NCI-H2081 (cell line): Measurements from ENCODE around the gene ENKUR.
A peak's percentile ranks its signal among the peaks of the same experiment; 100 is the strongest.
"Not testable (repeated sequence)": the region's sequence is repeated elsewhere in the genome, so short reads cannot be mapped to it uniquely, and the experiment has no call there.

ENCODE experiments used
- DNase-seq, 2 experiments: peaks; one replicate each; lab custom pipeline; 2025; lab: John Stamatoyannopoulos, UW

ENKUR gene

DNA sequence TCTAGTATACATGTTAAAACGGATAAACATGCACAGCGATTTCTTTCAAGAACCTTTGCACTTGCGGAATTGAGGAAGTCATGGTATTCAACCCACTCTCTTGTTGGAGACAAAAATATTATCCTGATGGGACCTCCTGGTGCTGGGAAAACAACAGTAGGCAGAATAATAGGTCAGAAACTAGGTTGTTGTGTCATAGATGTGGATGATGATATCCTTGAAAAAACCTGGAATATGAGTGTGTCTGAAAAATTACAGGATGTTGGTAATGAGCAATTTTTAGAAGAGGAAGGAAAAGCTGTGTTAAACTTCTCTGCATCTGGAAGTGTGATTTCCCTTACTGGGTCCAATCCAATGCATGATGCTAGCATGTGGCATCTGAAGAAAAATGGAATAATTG, 7.3 kb upstream of the ENKUR start:
- no peak for DNase-seq

DNA sequence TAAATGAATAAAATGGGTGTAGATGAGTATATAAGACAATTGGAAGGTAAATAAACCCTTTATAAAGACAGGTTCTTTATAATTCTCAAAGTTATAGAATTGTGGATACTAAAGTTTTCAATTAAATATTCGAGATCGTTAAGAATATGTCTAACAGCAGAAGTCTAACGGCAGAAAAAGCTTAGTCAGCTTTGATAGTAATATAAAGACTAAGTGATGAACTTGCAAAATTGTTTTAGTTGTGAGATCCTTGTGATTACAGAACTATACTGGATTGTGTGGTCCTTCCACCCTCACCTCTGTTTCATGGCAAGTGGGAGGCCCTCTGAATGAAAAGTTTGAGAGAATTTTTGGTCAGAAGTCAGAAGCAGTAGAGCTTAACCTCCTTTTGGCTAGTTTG, 2.7 kb upstream of the ENKUR start:
- DNase-seq = no peak

DNA sequence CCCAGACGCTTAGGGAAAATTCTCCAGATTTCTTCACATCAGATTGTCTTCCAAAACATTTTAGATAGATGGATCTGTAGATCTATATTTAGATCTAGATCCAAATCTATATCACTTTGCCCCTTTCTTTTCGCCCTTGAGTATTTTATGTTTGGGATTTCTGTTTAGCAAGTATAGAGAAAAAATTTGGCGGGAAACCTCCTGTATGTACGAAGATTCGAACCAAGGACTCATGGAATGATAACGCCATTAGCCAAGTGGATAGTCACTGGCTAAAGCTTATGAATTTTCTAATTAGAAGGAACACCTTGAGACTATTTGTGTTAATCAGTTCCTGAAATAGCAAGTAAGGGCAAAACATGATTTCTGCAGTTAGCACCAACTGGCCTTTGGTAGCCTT, 1.7 kb upstream of the ENKUR start:
- DNase-seq = no peak

DNA sequence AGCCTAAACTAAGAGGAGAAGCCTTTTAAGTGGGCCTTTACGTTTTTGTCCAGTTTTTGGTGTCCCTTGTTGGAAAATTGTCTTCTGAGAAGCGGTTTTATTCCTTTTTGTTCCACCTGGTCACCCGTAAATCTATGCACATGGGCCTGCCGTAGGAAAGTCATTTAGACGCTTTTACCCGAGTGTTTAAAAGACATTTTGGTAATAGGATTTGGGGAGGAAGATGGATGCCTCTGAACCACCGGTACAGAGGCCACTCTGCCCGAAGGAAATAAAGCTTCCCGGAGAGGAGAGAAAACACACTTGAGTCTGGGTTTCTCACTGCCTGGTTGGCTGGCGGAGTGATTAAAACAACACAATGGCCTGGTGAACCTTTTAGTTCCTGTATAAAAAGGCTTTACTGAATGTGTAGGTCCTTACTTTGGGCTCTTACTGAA, 1.2 kb upstream of the ENKUR start:
- DNase-seq = peak; percentile 23 to 52

DNA sequence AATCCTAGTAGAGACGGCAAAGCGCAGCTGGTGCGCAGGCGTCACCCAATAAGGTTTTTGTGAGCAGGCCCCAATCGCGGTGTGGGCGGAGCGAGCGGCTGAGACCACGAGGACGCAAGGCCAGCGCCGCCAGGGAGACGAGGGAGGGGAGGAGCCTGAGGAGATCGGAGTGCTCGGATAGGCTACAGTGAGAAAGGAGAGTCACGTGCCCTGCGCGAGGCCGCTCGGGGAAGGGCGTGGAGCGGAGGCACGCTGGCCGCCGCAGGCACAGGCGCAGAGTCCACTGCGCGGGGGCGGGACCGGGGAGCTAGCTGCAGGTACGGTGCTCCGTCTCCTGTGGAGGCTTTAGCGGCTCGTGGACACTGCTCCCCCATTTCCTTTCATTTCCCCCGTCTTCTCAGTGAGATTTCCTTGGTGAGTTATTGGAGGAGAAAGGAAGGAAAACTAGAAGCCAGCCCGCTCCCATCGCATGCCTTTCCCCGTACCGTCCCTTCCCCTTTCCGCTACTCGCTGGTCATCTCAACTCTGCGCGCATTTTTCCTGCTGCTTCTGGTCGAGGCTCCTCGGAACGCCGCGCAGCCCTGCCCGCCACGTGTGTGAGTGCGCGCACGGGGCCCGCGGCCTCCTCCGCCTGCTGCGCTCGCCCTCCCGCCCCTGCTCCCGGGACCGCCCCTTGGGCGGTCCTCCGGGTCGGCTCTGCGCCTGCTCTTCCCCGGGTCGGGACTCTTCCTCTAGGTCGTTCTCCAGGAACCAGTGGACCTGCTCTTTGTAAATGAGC, 607 bp upstream of the ENKUR start, which contains the start of gene THNSL1:
Gene THNSL1 (plus strand): TSS at position 237 of the 778 bp plus-strand sequence. CDS start 6,612 bp downstream, outside the sequence.
- DNase-seq = peak; percentile 96 to 97

DNA sequence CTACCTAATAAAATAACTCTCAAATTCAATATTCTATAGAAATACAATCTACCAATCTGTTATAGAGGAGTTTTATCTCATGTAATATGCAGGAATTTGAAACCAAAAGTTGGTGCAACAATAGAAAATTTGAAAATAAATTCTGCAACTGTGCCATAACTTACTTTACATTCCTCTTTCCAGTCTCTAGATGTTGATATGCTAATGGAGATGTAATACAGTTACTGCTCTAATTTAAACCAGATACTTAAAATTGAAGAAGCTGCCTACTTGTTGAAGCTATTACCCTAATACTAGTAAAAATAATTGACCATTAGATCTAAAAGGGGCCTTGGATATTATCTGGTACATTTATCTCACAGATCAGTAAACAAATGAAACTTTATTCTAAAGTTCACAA, 1.4 kb downstream of the ENKUR start:
- no peak for DNase-seq

DNA sequence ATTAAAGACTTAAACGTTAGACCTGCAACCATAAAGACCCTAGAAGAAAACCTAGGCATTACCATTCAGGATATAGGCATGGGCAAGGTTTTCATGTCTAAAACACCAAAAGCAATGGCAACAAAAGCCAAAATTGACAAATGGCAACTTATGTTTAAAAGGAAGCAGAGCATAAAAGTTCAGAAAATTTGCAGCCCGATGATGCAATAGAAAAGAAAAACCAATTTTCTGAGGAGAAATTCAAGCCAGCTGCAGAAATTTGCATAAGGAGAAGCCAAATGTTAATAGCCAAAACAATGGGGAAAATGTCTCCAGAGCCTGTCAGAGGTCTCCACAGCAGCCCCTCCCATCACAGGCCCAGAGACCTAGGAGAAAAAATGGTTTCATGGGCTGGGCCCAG, 4.4 kb downstream of the ENKUR start:
- DNase-seq = not testable (repeated sequence)

DNA sequence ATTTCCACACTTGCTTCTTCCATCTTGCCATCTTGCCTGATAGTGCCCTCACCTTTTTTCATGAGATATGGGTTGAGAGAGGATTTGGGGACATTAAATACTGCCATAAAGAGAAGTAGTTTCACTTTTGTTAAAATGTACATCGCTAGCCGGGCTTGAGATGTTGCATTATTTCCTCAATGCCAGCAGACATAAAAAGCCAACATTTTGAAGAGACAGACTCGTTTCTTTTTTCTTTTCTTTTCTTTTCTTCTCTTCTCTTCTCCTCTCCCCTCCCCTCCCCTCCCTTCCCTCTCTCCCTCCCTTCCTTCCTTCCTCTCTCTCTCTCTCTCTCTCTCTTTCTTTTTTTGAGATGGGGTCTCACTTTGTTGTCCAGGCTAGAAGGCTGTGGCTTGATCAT, 17.9 kb downstream of the ENKUR start:
- no peak for DNase-seq

DNA sequence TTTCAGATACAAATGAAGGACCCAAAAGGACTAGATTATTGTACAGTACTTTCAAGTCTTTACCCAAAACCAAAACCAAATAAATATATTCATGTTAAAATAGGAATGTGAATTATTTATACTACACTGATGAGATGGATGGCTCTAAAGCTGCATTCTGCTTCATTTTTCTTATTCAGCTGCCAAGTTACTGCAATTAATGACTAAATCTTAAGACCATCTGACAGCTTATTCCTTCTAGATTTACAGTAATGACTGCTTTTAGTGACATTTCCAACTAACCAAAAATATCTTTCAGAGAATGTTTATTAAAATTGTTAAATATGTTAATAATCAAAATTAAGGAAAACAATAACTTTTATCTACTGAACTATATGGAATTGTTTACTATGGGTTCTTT, 20.9 kb downstream of the ENKUR start:
- DNase-seq = no peak

DNA sequence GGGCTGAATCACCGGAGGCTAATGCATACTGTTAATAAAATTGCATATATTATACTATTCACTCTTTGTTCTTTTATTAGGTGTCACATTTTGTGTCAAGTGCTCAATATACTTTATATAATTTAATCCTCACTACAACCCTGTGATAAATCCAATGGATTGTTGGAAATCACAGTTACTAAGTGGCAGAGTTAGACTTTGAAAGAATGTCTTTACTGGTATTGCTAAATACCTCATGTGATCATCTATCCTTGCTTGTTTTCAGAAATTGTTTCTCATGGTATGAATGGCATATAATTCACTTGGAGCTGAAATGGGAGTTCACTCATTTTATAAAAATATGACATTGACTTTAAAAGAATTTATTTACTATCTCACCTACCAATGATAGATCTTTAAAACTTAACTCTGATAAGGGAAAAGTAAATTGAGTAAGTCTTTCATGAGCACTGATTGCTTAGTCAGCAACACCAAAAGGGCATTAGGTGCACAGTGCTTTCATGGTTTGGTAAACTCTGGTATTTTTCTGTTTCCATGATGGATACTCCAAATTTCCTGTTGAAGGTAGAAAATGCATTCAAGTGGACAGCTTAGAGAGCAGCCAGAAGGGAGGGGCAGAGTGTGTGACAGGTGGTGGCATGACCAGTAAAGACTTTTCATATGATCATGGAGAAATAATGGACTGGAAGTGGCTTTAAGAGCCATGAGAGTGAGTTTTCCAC, 22.6 kb downstream of the ENKUR start:
- no peak for DNase-seq

DNA sequence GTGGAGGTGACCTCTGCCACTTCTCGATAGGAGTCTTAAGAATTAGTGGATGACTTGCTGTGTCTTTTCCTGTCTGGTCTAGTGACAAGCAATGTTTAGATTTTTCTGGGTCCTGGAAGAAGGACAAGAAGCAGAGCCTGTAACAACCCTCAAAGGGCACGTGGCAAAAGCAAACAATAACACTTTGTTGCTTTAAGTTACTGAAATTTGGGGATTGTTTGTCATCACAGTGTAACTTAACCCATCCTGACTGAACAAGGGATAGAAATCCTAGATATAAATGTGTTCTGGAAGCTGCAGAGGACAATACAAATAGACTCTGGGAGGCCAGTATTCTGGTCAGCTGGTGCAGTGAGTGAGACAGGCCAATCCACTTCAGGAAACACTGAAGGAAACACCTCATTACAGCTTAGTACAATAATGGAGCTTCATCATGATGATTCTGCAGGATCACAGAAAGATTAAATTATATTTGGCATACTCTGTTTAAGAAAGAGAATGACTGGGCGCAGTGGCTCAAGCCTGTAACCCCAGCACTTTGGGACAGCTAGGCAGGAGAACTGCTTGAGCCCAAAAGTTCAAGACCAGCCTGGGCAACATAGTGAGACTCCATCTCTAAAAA, 23.3 kb downstream of the ENKUR start:
- DNase-seq = no peak

DNA sequence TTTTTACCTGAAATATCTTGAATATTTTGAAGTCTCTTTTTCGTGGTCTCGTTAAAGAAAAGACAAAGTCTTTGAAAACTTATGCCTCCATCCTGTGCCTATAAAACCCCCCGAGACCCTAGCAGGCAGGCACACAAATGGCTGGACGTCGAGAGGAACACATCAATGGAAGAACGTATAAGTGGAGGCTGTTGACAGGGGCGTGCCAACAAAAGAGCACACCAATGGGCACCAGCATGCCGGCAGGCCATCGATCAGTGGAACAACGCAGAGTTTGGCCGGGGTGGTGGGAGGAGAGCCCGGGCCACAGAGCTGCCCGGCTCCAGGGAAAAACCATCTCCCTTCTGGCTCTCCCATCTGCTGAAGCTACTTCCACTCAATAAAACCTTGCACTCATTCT, 24.7 kb downstream of the ENKUR start:
- DNase-seq = no peak

DNA sequence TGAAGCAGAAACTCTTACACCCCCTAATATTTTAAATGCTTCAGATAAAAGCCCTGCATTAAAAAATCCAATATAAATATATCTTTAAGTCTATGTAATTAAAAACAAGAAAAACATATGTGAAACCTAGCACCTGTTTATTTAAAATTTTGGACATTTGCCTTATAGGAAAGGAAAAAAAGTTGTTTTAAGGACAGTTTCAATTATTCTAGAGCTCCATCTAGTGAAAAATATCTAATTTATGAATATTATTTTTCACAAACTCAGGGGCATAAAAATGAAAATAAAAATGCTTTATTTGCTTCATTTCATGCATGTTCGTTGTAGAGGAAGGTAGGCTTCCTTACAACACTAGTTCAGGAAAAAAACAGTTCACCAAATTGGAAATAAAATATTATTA, 26.1 kb downstream of the ENKUR start:
- no peak for DNase-seq

DNA sequence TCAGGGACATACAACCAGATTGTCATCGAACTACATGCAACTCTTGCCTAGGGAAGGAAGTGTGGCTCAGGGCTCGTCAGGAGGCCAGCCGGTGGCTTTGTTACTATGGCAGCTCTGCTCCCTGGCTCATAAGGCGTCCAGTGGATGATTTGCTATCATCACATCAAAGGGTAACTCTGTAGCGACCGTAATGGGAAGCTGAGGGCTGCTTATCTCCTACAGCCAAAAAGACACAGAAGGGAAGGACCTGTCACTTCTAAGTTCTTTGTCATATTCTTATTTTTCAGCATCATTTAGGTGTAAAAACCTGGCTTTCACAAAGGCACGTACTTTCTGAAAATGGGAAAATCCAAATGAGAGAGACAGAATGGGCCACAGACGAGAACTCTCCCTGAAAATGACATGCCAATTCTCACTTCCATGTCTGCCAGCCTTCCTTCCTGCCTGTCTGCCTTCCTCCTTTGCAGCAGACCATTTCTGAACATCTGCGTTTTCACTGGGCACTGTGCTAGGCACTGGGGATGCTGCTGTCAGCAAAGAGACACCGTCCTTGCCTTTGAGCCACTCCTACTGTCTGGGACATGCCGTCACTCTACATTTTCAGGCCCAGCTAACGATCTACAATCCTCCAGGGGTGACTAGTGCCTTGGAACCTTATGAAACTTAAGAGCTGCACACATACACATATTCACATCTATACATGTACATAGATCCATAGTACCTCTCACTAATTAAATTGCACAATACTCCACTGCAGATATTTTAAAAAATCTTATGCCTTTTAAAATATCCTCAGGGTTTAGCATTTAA, 26.9 kb downstream of the ENKUR start:
- no peak for DNase-seq

DNA sequence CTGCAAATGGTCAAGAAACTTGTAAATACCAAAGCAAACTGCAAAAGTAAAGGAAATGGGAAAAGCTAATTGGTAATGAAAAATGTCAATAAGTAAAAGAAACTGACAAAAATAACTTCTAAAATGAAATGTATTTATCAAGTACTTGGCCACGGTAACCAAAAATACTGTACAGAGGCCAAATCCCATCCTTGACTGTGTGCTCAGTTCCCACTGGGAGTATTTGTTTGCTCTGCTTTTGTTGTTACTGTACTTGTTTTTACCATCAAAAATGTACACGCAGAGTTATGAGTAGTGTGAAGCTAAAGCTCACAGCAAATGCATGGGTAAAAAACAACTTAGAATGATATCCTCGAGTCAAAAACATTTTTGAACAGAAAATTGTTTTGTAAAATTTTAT, 31.1 kb downstream of the ENKUR start:
- DNase-seq = peak in 1 of 2 experiments; percentile 6

DNA sequence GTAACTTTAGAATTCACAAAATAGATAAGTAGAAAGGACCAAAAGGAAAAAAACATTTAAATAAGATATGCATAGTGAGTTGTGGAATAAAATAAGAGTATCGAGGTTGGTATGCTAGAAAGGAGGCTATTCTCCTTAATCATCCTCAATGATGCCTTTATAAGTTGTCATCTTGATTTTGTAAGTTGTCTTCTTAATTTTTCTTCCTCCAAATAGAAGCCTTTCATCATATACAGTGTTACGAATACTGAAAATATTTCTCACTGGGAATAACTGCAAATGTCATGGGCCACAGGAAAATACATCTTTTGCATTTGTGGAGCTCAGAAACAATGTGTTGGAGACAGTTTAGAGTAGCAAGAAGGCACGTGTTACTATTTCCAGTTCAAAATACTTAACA, 32.0 kb downstream of the ENKUR start:
- DNase-seq = no peak

DNA sequence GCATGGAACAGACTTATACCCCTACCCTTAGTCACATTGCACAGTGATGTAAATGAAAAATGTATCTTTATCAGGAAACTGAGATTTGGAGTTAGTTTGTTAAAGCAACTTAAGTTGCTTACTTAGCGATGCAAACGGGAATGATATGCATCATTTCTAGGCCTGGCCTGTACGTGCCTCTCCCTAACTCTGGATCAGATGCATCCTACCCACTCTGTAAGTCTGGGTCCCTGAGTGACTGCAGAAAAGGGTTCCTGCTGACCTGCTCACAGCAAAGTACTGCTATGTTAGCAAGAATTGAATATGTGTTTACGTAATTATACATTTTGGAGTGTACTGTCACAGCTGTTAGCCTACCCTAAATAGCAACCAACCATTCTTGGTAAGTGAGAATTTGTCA, 32.8 kb downstream of the ENKUR start:
- no peak for DNase-seq

DNA sequence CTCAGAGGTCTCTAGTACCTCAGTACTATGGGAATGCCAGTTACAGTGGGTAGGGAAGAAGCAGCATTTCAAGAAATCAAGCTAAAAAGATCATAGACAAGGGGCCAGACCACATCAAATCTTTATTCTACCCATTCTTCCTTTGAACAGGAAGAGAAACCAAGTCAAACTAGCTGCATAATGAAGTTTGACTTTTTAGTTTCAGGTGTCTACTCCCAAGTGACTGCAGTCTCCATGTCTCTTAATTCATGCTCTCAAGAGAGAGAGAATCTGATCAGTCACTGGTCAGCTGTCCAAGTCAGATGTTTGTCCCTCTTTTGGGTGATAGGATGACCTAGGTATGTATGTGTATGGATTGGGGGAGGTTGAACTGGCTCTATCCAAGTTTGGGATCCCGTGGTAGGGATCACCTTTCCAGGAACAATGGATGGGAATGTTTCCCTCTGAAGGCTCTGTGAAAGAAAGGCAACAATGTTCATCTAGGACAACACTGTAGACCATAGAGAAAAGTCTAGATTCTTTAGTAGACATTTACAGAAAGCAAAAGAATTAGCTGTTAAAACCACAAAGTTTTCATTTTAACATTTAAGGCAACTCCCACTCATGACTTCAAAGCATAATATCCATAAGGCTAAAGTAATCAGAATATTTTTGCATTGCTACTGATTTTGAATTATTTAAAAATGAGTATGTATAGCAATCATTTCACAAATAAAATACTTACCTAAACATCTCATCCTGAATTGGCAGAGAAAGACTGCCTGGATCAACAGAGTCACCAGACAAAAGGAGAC, 33.4 kb downstream of the ENKUR start:
- DNase-seq = no peak

DNA sequence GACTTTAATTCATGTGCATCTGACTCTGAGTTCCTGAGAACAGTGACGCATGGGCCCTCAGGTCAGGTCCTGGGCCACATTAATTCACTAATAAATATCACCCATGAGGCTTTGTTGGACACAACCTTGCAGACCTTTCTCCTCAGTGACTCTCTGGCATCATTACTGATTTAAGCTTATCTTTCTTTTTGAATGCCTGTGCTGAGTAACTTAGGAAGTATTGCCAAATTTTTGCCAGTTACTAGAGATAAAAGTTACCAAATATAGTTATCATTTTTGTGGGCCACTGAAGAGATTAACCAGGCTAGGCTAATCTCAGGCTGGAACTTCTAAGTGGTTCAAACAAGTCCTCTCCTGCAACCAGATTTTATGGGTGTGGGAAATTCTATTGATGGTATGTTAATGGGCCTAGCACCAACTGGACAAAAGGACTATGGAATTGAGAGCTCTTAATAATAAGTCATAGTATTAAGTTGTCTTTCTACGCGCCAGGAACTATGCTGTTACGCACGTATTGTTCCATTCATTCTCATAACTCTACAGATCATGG, 34.7 kb downstream of the ENKUR start:
- no peak for DNase-seq

DNA sequence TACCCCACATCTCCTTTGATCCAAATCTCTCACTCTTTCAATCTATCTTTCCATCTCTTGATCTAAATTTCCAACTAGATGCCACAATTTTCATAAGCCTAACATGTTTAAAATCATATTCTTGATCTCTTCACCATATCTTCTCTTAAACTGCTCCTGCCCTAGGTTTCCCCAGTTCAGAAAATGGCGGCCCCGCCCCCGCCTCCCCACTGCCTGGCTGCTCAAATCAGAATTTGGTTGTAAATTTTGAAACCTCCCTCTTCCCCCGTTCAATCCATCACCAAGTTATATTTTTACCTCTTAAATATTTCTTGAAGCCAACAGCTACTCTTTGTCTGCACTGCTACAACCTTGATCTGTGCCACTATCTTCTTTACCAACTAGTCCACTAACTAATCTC, 36.3 kb downstream of the ENKUR start:
- no peak for DNase-seq

DNA sequence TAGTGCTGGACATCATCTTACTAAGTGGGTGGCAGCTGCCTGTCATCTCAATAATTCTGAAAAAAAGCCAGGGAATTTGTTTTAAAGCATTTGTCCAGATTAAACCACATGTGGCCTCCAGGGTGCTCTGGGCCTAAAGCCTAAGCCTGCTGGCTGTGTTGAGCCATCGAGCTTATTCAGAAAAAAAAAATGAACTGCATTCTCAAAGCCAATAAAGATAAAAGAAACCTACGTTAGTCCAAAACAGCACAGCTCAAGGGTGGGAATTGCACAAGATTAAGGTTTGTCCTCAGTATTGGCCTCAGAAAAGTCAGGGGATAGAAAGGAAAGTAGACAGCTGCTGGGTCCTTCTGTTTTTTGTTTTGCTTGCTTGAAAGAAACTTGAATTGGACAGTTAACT, 41.0 kb downstream of the ENKUR start:
- DNase-seq = no peak
